22Rv1 (cell line): Measurements from ENCODE around the gene SMIM35.

ENCODE experiments used
- CTCF ChIP-seq: fragments of 450-650 bp; IDR thresholded peaks from 2 replicates; pipeline ENCODE4 v1.5.1; 2017; ENCODE audit warnings: mild to moderate bottlenecking
- ZFX ChIP-seq: fragments of 450-650 bp; IDR thresholded peaks from 2 replicates; pipeline ENCODE4 v1.6.1; 2017; ENCODE audit warnings: antibody characterized with exemption, borderline replicate concordance

DNA sequence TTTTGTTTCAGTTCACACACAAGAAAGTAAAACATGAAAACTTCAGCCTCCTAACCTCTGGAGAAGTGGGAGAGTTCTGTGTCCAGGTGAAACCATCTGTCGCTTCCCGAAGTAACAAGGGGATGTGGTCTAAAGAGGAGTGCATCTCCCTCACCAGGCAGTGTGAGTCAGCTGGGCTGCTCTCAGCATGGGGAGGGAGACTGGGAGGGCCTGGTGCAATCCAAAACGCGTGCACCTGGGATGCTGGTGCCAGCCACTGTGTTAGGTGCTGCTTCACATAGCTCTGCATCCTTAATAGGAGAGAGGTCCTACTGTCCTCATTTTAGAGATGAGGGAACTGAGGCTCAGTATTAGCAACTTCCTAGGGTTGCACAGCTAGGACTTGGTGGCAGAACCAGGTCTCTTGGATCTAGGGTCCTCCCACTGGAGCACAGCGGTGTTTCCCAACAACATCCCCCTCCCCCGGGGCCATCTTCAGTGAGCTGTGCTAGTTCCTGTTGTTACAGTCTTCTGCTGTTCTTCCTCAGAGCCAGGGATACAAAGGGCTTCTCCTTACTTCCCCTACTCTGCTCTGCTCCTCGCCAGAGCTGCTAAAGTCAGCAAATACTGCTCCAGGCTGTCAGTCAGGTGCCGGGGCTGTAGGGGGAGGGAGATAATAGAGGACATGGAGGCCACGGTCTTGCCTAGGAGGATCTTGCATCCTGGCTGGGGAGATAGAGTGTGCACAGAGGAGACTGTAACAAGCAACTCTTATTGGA is 92.6 kb downstream of the SMIM35 start:
- TF ChIP-seq CTCF (no peak), ZFX (no peak)
